ENCODE measurements around the gene MEI1.
"Not testable (repeated sequence)": the region's sequence is repeated elsewhere in the genome, so short reads cannot be mapped to it uniquely, and the experiment has no call there.

MEI1 gene

GRCh38 chr22:41699264-41700107, at the start of gene MEI1:
Gene MEI1, plus strand, starts transcription at chr22:41699503. Its CDS starts 36 bp downstream, at chr22:41699539.
- DNase-seq, result peak in 57 of 58 donors; percentile 12 to 88 (median 72)

DNA sequence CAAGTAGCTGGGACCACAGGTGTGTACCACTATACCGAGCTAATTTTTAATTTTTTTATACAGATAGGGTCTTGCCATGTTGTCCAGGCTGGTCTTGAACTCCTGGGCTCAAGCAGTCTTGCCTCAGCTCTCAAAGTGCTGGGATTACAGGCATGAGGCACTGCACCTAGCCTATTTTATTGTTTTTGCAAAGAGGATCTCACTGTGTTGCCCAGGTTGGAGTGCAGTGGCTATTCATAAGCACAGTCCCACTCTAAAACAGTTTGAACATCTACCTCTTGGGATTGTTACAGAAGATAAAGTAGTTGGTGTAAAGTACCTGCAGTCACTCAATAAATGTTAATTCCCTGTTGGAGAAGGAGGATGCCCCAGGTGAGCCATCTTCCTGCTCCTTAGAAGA, 49.1 kb upstream of the MEI1 start:
- no peak for DNase-seq

- no peak for DNase-seq
Measured at GRCh38 chr22:41650821-41651220, 48.5 kb upstream of the MEI1 start.

GRCh38 chr22:41654322-41654721, 45.0 kb upstream of the MEI1 start:
- DNase-seq, result no peak

GRCh38 chr22:41656556-41656955, 42.7 kb upstream of the MEI1 start:
- no peak for DNase-seq

DNA sequence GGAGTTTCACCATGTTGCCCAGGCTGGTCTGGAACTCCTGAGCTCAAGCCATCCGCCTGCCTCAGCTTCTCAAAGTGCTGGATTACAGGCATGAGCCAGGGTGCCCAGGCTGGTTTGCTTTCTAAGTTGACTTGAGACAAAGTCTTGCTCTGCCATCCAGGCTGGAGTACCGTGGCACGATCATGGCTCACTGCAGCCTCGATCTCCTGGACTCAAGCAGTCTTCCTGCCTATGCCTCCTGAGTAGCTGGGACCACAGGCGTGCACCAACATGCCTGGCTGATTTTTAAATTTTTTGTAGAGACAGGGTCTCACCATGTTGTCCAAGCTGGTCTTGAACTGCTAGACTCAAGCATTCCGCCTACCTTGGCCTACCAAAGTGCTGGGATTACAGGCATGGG, 41.6 kb upstream of the MEI1 start:
- no peak for DNase-seq

GRCh38 chr22:41658869-41659268, 40.4 kb upstream of the MEI1 start:
- DNase-seq, result no peak

GRCh38 chr22:41659941-41660340, 39.4 kb upstream of the MEI1 start:
- DNase-seq, result no peak

GRCh38 chr22:41660416-41660815, 38.9 kb upstream of the MEI1 start:
- no peak for DNase-seq

DNA sequence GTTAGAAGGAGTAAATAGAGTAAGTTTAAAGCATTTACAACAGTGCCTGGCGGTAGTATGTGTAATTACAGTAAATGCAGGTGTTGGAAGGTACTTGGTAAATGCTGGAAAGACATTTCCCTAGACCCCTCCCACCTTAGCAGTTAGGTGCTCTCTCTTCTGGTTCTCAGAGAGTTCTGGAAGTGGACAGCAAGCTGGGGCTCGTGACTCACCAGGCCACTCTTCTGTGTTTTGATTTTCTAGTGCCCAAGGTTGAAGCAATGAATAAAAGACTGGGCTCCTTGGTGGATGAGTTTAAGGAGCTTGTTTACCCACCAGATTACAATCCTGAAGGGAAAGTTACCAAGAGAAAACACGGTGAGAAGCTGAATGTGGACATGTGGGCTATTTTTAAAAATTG, 38.2 kb upstream of the MEI1 start:
- DNase-seq, result no peak

- DNase-seq, result no peak
Measured at GRCh38 chr22:41661713-41662112, 37.6 kb upstream of the MEI1 start.

GRCh38 chr22:41663594-41663993, 35.7 kb upstream of the MEI1 start:
- DNase-seq, result not testable (repeated sequence)

DNA sequence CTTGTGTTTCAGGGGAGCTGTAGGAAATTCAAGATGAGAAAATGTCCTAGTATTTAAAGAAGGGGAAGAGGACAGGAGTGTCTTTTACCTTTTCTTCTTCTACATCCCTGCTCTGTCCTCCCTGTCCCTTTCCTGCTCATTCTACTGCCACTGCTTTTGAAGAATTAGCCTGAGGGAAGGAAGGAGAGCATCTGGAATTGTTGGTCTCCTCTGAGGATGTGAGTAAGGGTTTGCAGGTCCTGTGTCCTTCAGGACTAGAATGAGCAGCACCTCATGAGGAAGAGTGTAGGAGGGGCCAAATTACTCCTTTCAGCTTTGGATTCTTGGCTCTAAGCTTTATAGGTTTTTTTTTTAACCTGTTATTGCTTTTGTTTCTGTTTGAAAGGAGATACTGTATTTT, 34.8 kb upstream of the MEI1 start:
- no peak for DNase-seq

GRCh38 chr22:41664951-41665350, 34.4 kb upstream of the MEI1 start:
- DNase-seq, result no peak

DNA sequence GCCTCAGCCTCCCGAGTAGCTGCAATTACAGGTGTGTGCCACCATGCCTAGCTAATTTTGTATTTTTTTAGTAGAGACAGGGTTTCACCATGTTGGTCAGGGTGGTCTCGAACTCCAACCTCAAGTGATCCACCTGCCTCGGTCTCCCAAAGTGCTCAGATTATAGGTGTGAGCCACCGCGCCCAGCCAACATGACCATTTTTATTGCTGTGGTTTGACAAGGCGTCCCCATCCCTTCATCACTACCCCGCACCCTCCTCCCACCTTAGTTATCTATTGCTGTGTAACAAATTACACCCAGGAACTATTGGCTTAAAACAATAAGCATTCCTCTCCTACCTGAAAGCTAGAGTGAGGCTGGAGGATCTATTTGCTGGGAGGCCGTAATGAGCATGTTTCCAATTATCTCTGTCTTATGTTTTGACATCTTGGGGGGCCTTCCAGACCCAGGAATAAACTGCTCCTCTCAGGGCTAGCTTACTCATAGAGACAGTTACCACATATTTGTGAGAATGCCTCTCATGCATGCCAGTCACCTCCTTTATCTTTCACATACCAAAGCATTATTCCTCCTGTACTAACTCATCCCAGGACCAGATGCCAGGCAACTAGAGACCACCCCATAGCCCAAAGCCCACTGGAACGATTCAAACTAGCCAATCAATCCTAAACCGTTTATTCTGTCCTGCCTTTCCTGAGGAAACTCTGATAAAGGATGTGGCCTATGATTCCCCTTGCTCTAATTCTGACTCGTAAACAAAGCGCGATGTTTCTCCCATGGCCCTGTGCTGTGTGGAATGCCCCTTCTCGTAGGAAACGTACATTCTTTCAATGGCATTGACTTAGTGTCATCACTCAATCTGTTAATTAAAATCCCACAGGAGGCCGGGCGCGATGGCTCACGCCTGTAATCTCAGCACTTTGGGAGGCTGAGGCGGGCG, 30.1 kb upstream of the MEI1 start:
- no peak for DNase-seq

DNA sequence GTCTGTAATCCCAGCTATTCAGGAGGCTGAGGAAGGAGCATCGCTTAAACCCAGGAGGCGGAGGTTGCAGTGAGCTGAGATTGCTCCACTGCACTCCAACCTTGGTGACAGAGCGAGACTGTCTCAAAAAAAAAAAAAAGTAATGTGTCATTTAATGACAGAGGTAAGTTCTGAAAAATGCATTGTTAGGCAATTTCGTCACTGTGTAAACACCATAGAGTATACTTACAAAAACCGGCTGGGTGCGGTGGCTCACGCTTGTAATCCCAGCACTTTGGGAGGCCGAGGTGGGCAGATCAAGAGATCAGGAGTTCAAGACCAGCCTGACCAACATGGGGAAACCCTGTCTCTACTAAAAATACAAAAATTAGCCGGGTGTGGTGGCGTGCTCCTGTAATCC, 27.2 kb upstream of the MEI1 start:
- not testable (repeated sequence) for DNase-seq

DNA sequence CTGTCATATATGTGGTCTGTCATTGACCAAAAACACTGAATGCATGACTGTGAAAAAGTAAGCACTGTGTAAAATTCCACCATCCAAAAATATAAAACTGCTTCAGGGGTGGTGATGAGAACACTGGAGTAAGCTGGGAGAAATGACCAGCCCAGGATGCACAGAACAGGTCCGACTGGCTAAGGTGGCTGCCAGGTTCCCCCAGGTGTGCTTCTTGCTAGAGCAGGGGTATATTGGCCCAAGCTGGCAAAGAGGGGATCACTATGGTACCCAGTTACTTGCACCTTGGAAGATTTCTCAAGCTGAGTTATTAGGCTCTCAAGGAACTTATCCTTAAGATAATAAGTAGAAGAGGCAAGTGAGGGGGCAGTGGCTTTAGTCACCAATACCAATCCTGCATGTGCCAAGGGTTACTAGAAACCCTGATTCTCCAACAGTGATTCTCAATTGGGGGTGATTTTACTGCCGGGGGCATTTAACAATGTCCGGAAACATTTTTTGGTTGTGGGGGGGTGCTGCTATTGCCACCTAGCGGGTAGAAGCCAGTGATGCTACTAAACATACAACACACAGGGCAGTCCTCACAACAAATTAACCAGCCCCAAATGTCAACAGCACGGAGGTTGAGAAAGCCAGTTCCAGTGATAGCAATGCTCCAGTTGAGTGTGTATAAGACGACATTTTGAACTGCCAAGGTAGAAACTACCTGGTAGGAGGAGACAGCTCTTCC, 26.4 kb upstream of the MEI1 start:
- DNase-seq, result no peak

DNA sequence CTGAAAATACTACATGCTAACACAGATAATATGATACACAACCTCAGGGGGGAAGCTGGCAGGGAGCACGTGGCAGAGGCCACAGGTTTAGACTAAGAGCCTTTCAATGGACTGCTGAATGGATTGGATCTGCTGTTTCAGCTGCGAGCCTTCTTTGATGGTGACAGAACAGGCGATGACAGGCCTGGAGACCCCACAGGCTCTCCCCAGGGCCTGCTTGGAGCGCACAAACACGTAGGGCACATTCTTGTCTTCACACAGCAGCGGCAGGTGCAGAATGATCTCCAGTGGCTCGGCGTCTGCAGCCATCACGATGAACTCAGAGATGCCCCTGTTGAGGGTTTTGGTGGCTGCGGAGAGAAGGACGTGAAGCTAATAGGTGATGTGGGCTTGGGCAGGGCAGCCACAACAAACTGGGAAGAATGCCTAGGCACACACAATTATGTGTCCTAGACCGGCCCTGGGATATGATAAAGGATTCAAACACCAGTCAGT, 24.4 kb upstream of the MEI1 start:
- no peak for DNase-seq

- DNase-seq, result no peak
Measured at GRCh38 chr22:41676134-41676533, 23.2 kb upstream of the MEI1 start.

GRCh38 chr22:41681616-41682015, 17.7 kb upstream of the MEI1 start:
- no peak for DNase-seq

DNA sequence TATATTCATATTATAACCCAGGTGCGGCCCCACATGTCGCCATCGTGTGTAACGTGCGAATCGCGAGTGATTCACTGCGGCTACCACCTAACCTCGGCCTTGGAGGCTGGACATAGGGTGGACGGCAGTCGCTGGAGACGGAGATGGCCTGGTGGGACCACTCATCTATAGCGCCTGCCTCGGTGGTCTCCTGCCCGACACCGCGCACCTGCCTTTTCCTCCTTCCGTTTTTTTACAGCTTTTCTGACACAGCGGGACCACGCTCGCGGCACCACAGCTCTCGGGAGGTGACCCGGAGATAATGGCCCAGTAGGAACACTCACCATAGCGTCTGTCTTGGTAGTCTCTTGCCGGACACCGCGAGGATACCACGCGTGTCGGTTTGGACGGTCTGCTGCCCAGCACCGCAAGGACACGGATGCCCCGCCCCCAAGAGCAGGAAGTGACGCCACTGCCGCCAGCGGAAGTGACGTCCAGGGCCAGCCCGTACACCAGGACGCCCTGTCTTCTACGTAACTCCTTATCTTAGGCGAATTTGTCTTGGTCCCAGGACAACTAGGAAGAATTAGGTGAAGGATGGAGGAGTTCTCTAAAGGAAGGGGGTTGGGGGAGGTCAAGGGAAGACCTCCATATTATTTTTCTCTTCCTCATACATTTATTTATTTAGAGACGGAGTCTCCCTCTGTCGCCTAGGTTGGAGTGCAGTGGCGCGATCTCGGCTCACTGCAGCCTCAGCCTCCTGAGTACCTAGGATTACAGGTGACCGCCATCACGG, 17.1 kb upstream of the MEI1 start:
- peak; percentile 6 to 92 (median 71) for DNase-seq

All from anterior cingulate cortex (tissue), 58 donors.